Liver (tissue), 9 donors: ENCODE data around the gene TRIM13. TPM values are rescaled to one million over a fixed set of nuclear protein-coding genes. Genes with fewer than 3 reads are reported as not detected.
"Not testable (repeated sequence)": the region's sequence is repeated elsewhere in the genome, so short reads cannot be mapped to it uniquely, and the experiment has no call there.

Source experiments
- DNase-seq: peaks from one replicate; pipeline ENCODE4 v3.0.0-alpha.2; 2017; ENCODE audit warnings: low spot score
- H3K27ac ChIP-seq, 2 donors: one replicate each; pipeline ENCODE4 v1.7.0; 2013; ENCODE audit warnings: inconsistent platforms in 2 of 2, low read length in 2 of 2, control low read depth in 1 of 2, low read depth in 1 of 2, mild to moderate bottlenecking in 1 of 2
- H3K27me3 ChIP-seq, 4 donors: one replicate each; pipeline versions ENCODE4 v1.6.1 to v1.7.0; 2013; ENCODE audit warnings: low read length in 3 of 4, inconsistent platforms in 1 of 4, mild to moderate bottlenecking in 1 of 4, moderate library complexity in 1 of 4; ENCODE audit not compliant: control insufficient read depth in 4 of 4, insufficient read depth in 4 of 4
- H3K36me3 ChIP-seq, 4 donors: one replicate each; pipeline versions ENCODE4 v1.6.1 to v1.7.0; 2013; ENCODE audit warnings: low read length in 3 of 4, mild to moderate bottlenecking in 3 of 4, low read depth in 1 of 4, moderate library complexity in 1 of 4; ENCODE audit not compliant: control insufficient read depth in 4 of 4, insufficient read depth in 3 of 4
- H3K4me1 ChIP-seq, 4 donors: one replicate each; pipeline versions ENCODE4 v1.6.1 to v1.7.0; 2013; ENCODE audit warnings: low read length in 3 of 4, mild to moderate bottlenecking in 3 of 4, moderate library complexity in 1 of 4; ENCODE audit not compliant: control insufficient read depth in 4 of 4, insufficient read depth in 4 of 4
- H3K4me3 ChIP-seq, 3 donors: one replicate each; pipeline versions ENCODE4 v1.6.1 to v1.7.0; 2013; ENCODE audit warnings: low read length in 3 of 3, control low read depth in 1 of 3, low read depth in 1 of 3, mild to moderate bottlenecking in 1 of 3
- H3K9ac ChIP-seq, 2 donors: one replicate each; pipeline ENCODE4 v1.7.0; 2013; ENCODE audit warnings: low read length in 2 of 2, mild to moderate bottlenecking in 2 of 2, moderate library complexity in 2 of 2, control low read depth in 1 of 2, low read depth in 1 of 2
- H3K9me3 ChIP-seq, 4 donors: one replicate each; pipeline versions ENCODE4 v1.6.1 to v1.7.0; 2013; ENCODE audit warnings: low read length in 3 of 4; ENCODE audit not compliant: control insufficient read depth in 4 of 4
- ATF3 ChIP-seq: IDR thresholded peaks from 2 replicates; pipeline ENCODE4 v1.6.1; 2016; ENCODE audit warnings: antibody characterized with exemption
- EGR1 ChIP-seq, 2 donors: IDR thresholded peaks; 2 replicates each; pipeline ENCODE4 v1.6.1; 2016 to 2018; ENCODE audit warnings: antibody characterized with exemption in 2 of 2, low read depth in 2 of 2
- FOXA1 ChIP-seq: IDR thresholded peaks from 2 replicates; pipeline ENCODE4 v1.6.1; 2016; ENCODE audit warnings: antibody characterized with exemption
- HNF4A ChIP-seq, 2 donors: conservative IDR thresholded peaks; 2 replicates each; pipeline ENCODE4 v1.6.1; 2016; ENCODE audit warnings: antibody characterized with exemption in 2 of 2, mild to moderate bottlenecking in 2 of 2
- JUND ChIP-seq, 2 donors: IDR thresholded peaks; 2 replicates each; pipeline ENCODE4 v1.6.1; 2016; ENCODE audit warnings: antibody characterized with exemption in 2 of 2
- NR2F2 ChIP-seq: IDR thresholded peaks from 2 replicates; pipeline ENCODE4 v1.6.1; 2016; ENCODE audit warnings: antibody characterized with exemption
- RXRA ChIP-seq, 2 donors: IDR thresholded peaks; 2 replicates each; pipeline ENCODE4 v1.6.1; 2017 to 2018; ENCODE audit warnings: antibody characterized with exemption in 2 of 2, mild to moderate bottlenecking in 1 of 2
- TAF1 ChIP-seq: conservative IDR thresholded peaks from 2 replicates; pipeline ENCODE4 v1.6.1; 2016; ENCODE audit warnings: antibody characterized with exemption, mild to moderate bottlenecking
- ZBTB33 ChIP-seq: IDR thresholded peaks from 2 replicates; pipeline ENCODE4 v1.6.1; 2016; ENCODE audit warnings: antibody characterized with exemption
- WGBS: extraction: QIAGEN DNeasy Blood & Tissue Kit; methylation state at CpG from one replicate; pipeline ENCODE4 v1.1.7; 2013; 5-methylcytosine and 5-hydroxymethylcytosine counted together
- polyA plus RNA-seq, 2 donors: library from polyadenylated mRNA; stranded (reverse) in 1 of 2; unstranded in 1 of 2; fragments of 200-250 nt in 1 of 2; fragments of >200 nt in 1 of 2; fragmentation: Nextera tagmentation in 1 of 2; extraction: Ambion mirVana in 1 of 2; gene quantifications; one replicate each; pipeline versions ENCODE4 v1.2.1 to v1.2.3, GENCODE V29; 2013 to 2015
- total RNA-seq, 2 donors: library from RNA; depleted of rRNA; stranded (reverse); fragments of >200 nt; gene quantifications; one replicate each; pipeline ENCODE4 v1.2.3, GENCODE V29; 2014
- TF ChIP-seq, protein P1 (sequence below): IDR thresholded peaks from 2 replicates; pipeline ENCODE4 v1.6.1; 2016; ENCODE audit warnings: antibody characterized with exemption
- TF ChIP-seq, protein P2 (sequence below): IDR thresholded peaks from 2 replicates; pipeline ENCODE4 v1.6.1; 2016; ENCODE audit warnings: antibody characterized with exemption, mild to moderate bottlenecking
- donor health status: healthy.
- donor health status: healthy.
- donor health status: healthy.
- donor health status: healthy.
- donor health status: healthy.

TRIM13 gene
- total and polyA plus RNA-seq, 4 donors: 4.7 to 10.5 (median 9.6) TPM

DNA sequence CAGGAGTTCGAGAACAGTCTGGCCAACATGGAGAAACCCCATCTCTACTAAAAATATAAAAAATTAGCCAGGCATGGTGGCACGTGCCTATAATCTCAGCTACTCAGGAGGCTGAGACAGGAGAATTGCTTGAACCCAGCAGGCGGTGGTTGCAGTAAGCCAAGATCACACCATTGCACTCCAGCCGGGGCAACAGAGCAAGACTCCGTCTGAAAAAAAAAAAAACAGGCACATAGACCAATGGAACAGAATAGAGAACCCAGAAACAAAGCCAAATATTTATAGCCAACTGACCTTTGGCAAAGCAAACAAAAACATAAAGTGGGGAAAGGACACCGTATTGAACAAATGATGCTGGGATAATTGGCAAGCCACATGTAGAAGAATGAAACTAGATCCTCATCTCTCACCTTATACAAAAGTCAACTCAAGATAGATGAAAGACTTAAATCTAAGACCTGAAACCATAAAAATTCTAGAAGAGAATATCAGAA lies 48.0 kb upstream of the TRIM13 start:
- H3K27ac ChIP-seq, H3K27me3 ChIP-seq, H3K9me3 ChIP-seq, H3K4me1 ChIP-seq, H3K36me3 ChIP-seq, H3K9ac ChIP-seq, DNase-seq, H3K4me3 ChIP-seq: not testable (repeated sequence)
- TF ChIP-seq HNF4A (conservative IDR thresholded peaks at IDR 0.05) (peak; percentile 53 to 70), RXRA (IDR thresholded peaks at IDR 0.05) (peak in 1 of 2 donors; percentile 16)
- 59% methylated on average over 6 of the region's 6 CpGs for WGBS

GRCh38 chr13:49951754-49952535 lies 44.9 kb upstream of the TRIM13 start:
- DNase-seq: no peak
- no peak for TF ChIP-seq RXRA (IDR thresholded peaks at IDR 0.05)
- TF ChIP-seq, protein P1, sequence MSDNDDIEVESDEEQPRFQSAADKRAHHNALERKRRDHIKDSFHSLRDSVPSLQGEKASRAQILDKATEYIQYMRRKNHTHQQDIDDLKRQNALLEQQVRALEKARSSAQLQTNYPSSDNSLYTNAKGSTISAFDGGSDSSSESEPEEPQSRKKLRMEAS: no peak
- TF ChIP-seq, protein P2, sequence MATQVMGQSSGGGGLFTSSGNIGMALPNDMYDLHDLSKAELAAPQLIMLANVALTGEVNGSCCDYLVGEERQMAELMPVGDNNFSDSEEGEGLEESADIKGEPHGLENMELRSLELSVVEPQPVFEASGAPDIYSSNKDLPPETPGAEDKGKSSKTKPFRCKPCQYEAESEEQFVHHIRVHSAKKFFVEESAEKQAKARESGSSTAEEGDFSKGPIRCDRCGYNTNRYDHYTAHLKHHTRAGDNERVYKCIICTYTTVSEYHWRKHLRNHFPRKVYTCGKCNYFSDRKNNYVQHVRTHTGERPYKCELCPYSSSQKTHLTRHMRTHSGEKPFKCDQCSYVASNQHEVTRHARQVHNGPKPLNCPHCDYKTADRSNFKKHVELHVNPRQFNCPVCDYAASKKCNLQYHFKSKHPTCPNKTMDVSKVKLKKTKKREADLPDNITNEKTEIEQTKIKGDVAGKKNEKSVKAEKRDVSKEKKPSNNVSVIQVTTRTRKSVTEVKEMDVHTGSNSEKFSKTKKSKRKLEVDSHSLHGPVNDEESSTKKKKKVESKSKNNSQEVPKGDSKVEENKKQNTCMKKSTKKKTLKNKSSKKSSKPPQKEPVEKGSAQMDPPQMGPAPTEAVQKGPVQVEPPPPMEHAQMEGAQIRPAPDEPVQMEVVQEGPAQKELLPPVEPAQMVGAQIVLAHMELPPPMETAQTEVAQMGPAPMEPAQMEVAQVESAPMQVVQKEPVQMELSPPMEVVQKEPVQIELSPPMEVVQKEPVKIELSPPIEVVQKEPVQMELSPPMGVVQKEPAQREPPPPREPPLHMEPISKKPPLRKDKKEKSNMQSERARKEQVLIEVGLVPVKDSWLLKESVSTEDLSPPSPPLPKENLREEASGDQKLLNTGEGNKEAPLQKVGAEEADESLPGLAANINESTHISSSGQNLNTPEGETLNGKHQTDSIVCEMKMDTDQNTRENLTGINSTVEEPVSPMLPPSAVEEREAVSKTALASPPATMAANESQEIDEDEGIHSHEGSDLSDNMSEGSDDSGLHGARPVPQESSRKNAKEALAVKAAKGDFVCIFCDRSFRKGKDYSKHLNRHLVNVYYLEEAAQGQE: no peak
- TF ChIP-seq NR2F2: no peak
- TF ChIP-seq FOXA1: no peak
- no peak for TF ChIP-seq JUND (IDR thresholded peaks at IDR 0.05)
- Histone ChIP-seq H3K27ac (no peak overlapping the region), H3K36me3 (no peaks in the 10 kb centered on the region), H3K9me3 (no peaks in the 10 kb centered on the region), H3K9ac (no peak overlapping the region), H3K4me1 (peaks cover 0 to 5% (median 0%) of the 10 kb centered on the region in 4 donors), H3K27me3 (no peaks in the 10 kb centered on the region), H3K4me3 (no peak overlapping the region)
- 74% methylated on average over 7 of the region's 7 CpGs for WGBS

- WGBS: 96% methylated on average over 1 of the region's 1 CpG
Measured at GRCh38 chr13:49953560-49953959, 43.3 kb upstream of the TRIM13 start.

More at GRCh38 chr13:49953560-49953959, 43.3 kb upstream of the TRIM13 start:
- TF ChIP-seq TAF1 (no peak), ATF3 (no peak), RXRA (IDR thresholded peaks at IDR 0.05) (no peak), FOXA1 (no peak), EGR1 (IDR thresholded peaks at IDR 0.05; ENCODE audit: low read depth in 2 of 2) (no peak), ZBTB33 (no peak), HNF4A (conservative IDR thresholded peaks at IDR 0.05) (no peak)
- no peaks in the 10 kb centered on the region for H3K9me3 ChIP-seq
- no peak overlapping the region for H3K4me3 ChIP-seq
- no peak for DNase-seq
- H3K27me3 ChIP-seq: no peaks in the 10 kb centered on the region
- H3K4me1 ChIP-seq: peaks cover 0 to 5% (median under 1%) of the 10 kb centered on the region in 4 donors
- no peaks in the 10 kb centered on the region for H3K36me3 ChIP-seq
- no peak overlapping the region for H3K9ac ChIP-seq
- H3K27ac ChIP-seq: no peak overlapping the region
